ENCODE results near the gene ANKRD37.

GRCh38 chr4:185445209-185445608 lies 48.6 kb downstream of the ANKRD37 start:
- no peak for TF ChIP-seq CTBP1 (IDR thresholded peaks at IDR 0.05; ENCODE audit: borderline replicate concordance)
- no peak for TF ChIP-seq ELF4 (IDR thresholded peaks at IDR 0.05)
- TF ChIP-seq ZNF384 (IDR thresholded peaks at IDR 0.05) = no peak
- TF ChIP-seq BHLHE40 (IDR thresholded peaks at IDR 0.05; ENCODE audit: borderline replicate concordance) = no peak
- TF ChIP-seq PKNOX1 (IDR thresholded peaks at IDR 0.05) = no peak
- TF ChIP-seq SP1 (IDR thresholded peaks at IDR 0.05) = no peak
- TF ChIP-seq FOXA1 (IDR thresholded peaks at IDR 0.05) = no peak
- no peak for TF ChIP-seq SUZ12 (IDR thresholded peaks at IDR 0.05)
- TF ChIP-seq HDGF (IDR thresholded peaks at IDR 0.05; ENCODE audit: borderline replicate concordance) = no peak
- no peak for TF ChIP-seq FOXM1 (IDR thresholded peaks at IDR 0.05; ENCODE audit: borderline replicate concordance)
- no peak for TF ChIP-seq NFRKB (IDR thresholded peaks at IDR 0.05)
- no peak for TF ChIP-seq TARDBP (IDR thresholded peaks at IDR 0.05)
